Nephron (organoid): Measurements from ENCODE around the gene TMEM47.

Experiments used
- H3K27ac Mint-ChIP-seq, 3 experiments: 2 replicates each; pipeline ENCODE4 v1.8.0; 2020; ENCODE audit warnings: mixed read lengths in 3 of 3, mild to moderate bottlenecking in 2 of 3, moderate library complexity in 1 of 3
- H3K27me3 Mint-ChIP-seq: 2 replicates; pipeline ENCODE4 v1.8.0; 2021; ENCODE audit warnings: low read depth, mild to moderate bottlenecking, moderate library complexity, mixed read lengths
- H3K36me3 Mint-ChIP-seq: 2 replicates; pipeline ENCODE4 v1.8.0; 2020; ENCODE audit warnings: low read depth, mixed read lengths
- H3K4me1 Mint-ChIP-seq: 2 replicates; pipeline ENCODE4 v1.8.0; 2020; ENCODE audit warnings: mixed read lengths
- H3K4me3 Mint-ChIP-seq, 3 experiments: 2 replicates each; pipeline ENCODE4 v1.8.0; 2020; ENCODE audit warnings: mild to moderate bottlenecking in 3 of 3, mixed read lengths in 3 of 3, moderate library complexity in 2 of 3
- H3K9me3 Mint-ChIP-seq: 2 replicates; pipeline ENCODE4 v1.8.0; 2020; ENCODE audit warnings: mixed read lengths
- TF ChIP-seq, protein P1 (sequence below), 3 experiments: fragments of 200-600 bp; sonication (generic); IDR thresholded peaks; one replicate each; pipeline ENCODE4 v1.5.0; 2021; ENCODE audit warnings: antibody characterized with exemption in 3 of 3; ENCODE audit not compliant: unreplicated experiment in 3 of 3

Gene TMEM47

DNA sequence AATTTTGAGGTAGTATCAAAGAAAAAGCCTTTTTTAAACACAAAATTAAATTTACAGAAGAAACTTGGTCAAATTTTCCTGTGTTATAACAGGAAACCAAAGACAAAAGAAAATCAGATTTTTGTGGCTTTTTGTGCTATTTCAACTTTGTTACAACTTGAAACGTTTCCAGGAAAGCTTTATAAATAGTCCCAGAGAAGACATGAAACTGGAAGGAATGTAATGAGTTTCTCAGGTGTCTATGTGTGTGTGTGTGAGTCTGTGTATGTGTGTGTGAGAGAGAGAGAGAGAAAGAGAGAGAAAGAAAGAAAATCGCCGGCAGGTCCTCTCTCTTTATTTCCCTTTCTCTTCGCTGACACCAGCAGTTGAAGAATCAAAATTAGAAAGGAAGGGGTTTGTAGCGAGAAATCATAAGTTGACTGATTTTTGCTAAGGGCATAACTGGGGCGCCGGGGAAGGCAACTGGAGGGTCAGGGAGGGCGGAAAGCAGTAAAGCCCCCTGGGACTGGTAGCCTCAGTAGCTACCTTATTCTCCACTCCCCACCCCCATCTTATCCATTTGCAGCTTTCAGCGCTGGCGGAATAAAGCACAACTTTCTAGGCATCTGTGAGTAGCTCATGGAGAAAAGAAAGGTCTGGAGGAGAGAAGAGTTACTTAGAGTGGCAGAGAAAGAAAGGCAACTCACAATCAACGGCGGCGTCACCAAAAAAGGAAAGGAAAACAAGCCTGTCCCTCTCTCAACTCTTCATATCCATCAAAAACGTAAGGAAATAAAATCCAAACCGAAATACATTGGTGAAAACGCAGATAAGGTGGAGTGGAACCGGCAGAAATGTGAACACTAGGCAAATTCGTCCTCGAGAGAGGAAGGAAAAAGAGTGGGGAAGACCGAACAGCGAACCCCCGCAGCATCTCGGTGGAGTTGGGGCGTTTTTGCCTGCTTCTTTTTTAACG lies 1.3 kb downstream of the TMEM47 start:
- H3K4me3 Mint-ChIP-seq: peak overlapping the region; percentile 87 to 92 (median 92)
- TF ChIP-seq, protein P1, sequence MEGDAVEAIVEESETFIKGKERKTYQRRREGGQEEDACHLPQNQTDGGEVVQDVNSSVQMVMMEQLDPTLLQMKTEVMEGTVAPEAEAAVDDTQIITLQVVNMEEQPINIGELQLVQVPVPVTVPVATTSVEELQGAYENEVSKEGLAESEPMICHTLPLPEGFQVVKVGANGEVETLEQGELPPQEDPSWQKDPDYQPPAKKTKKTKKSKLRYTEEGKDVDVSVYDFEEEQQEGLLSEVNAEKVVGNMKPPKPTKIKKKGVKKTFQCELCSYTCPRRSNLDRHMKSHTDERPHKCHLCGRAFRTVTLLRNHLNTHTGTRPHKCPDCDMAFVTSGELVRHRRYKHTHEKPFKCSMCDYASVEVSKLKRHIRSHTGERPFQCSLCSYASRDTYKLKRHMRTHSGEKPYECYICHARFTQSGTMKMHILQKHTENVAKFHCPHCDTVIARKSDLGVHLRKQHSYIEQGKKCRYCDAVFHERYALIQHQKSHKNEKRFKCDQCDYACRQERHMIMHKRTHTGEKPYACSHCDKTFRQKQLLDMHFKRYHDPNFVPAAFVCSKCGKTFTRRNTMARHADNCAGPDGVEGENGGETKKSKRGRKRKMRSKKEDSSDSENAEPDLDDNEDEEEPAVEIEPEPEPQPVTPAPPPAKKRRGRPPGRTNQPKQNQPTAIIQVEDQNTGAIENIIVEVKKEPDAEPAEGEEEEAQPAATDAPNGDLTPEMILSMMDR (IDR thresholded peaks at IDR 0.05; ENCODE audit: unreplicated experiment in 3 of 3): no peak
- H3K9me3 Mint-ChIP-seq: no peaks in the 10 kb centered on the region
- no peaks in the 10 kb centered on the region for H3K36me3 Mint-ChIP-seq
- H3K4me1 Mint-ChIP-seq: peaks cover 33% of the 10 kb centered on the region
- H3K27me3 Mint-ChIP-seq: peaks cover 27% of the 10 kb centered on the region
- peak overlapping the region; percentile 73 to 87 (median 79) for H3K27ac Mint-ChIP-seq

- Mint-ChIP-seq H3K27ac (peak overlapping the region; percentile 73 to 87 (median 79)), H3K36me3 (peaks cover 4% of the 10 kb centered on the region), H3K4me3 (peak overlapping the region; percentile 87 to 92 (median 92)), H3K27me3 (peaks cover 27% of the 10 kb centered on the region), H3K9me3 (no peaks in the 10 kb centered on the region), H3K4me1 (peaks cover 41% of the 10 kb centered on the region)
- TF ChIP-seq, protein P1 (IDR thresholded peaks at IDR 0.05; ENCODE audit: unreplicated experiment in 3 of 3): no peak
These were observed 2.2 kb downstream of the TMEM47 start for GRCh38 chrX:34654696-34655490.

- peaks cover 25% of the 10 kb centered on the region for H3K27me3 Mint-ChIP-seq
- peak overlapping the region; percentile 87 to 92 (median 92) for H3K4me3 Mint-ChIP-seq
- peaks cover 9% of the 10 kb centered on the region for H3K36me3 Mint-ChIP-seq
- H3K27ac Mint-ChIP-seq: peak overlapping the region; percentile 45 to 87 (median 73)
- TF ChIP-seq, protein P1 (IDR thresholded peaks at IDR 0.05; ENCODE audit: unreplicated experiment in 3 of 3): no peak
- H3K4me1 Mint-ChIP-seq: peaks cover 41% of the 10 kb centered on the region
- peaks cover under 1% of the 10 kb centered on the region for H3K9me3 Mint-ChIP-seq
These were observed 3.3 kb downstream of the TMEM47 start for GRCh38 chrX:34653811-34654210.

DNA sequence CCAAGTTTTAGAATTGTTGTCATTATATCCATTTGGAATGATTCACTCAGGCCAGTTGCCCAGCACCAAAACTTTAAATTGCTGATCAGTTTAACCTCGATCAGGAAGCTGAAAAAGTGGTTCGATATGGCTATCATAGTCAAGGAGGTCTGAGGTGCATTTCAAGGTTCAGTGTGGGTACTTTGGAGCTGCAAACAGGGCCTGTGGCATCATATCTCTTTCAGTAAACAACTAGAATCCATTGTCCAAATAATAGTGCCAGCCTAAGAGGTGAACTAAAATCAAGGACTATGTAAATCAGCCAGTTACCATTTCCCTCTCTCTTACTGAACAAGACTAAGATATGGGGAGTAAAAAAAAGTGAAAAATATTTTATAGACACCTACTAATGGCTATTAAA lies 14.2 kb downstream of the TMEM47 start:
- H3K36me3 Mint-ChIP-seq: peaks cover 3% of the 10 kb centered on the region
- peaks cover 30% of the 10 kb centered on the region for H3K4me1 Mint-ChIP-seq
- no peak overlapping the region for H3K4me3 Mint-ChIP-seq
- peaks cover 2% of the 10 kb centered on the region for H3K9me3 Mint-ChIP-seq
- H3K27ac Mint-ChIP-seq: no peak overlapping the region
- H3K27me3 Mint-ChIP-seq: no peaks in the 10 kb centered on the region
- TF ChIP-seq, protein P1 (IDR thresholded peaks at IDR 0.05; ENCODE audit: unreplicated experiment in 3 of 3): no peak

GRCh38 chrX:34638116-34638515 lies 19.0 kb downstream of the TMEM47 start:
- Mint-ChIP-seq H3K36me3 (no peaks in the 10 kb centered on the region), H3K4me1 (peaks cover 48% of the 10 kb centered on the region), H3K4me3 (no peak overlapping the region), H3K27me3 (no peaks in the 10 kb centered on the region), H3K9me3 (no peaks in the 10 kb centered on the region), H3K27ac (peak overlapping the region in 2 of 3 experiments; percentile 15 to 65)
- TF ChIP-seq, protein P1 (IDR thresholded peaks at IDR 0.05; ENCODE audit: unreplicated experiment in 3 of 3): peak; percentile 46 to 68 (median 56)
